ENCODE data around the gene ARL14EP. TPM values are rescaled to one million over a fixed set of nuclear protein-coding genes. Genes with fewer than 3 reads are reported as not detected.

Gene ARL14EP
- total RNA-seq, 1 donor from 2014 or later, result 29.2 TPM

DNA sequence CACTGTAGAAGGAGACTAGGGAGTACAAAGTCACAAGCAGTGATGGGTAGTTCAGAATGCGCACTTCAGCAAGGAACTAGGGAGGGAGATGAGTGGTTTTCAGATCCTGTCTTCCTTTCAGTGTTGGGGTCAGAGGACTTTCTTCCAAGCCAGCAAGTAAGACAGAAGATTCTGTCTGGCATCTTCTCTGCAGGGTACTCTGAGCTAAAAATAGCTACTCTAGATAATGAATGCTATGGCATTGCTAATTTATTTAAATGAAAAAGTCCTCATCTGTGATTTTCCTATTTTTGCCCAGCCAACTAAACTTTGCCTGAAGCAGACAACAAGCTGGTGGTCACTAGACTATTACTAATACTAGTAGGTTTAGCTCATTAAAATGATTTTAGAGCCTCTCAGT, 18.3 kb upstream of the ARL14EP start:
- Mint-ChIP-seq H3K27ac (no peak overlapping the region), H3K4me3 (ENCODE audit: low read depth) (no peak overlapping the region), H3K36me3 (ENCODE audit: insufficient read depth) (no peaks in the 10 kb centered on the region), H3K27me3 (no peaks in the 10 kb centered on the region), H3K4me1 (ENCODE audit: low read depth) (peaks cover 5% of the 10 kb centered on the region), H3K9me3 (ENCODE audit: low read depth) (peaks cover 2% of the 10 kb centered on the region)
- TF ChIP-seq, protein P1, sequence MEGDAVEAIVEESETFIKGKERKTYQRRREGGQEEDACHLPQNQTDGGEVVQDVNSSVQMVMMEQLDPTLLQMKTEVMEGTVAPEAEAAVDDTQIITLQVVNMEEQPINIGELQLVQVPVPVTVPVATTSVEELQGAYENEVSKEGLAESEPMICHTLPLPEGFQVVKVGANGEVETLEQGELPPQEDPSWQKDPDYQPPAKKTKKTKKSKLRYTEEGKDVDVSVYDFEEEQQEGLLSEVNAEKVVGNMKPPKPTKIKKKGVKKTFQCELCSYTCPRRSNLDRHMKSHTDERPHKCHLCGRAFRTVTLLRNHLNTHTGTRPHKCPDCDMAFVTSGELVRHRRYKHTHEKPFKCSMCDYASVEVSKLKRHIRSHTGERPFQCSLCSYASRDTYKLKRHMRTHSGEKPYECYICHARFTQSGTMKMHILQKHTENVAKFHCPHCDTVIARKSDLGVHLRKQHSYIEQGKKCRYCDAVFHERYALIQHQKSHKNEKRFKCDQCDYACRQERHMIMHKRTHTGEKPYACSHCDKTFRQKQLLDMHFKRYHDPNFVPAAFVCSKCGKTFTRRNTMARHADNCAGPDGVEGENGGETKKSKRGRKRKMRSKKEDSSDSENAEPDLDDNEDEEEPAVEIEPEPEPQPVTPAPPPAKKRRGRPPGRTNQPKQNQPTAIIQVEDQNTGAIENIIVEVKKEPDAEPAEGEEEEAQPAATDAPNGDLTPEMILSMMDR (IDR thresholded peaks at IDR 0.05; ENCODE audit: unreplicated experiment), result no peak
- DNase-seq (ENCODE audit: low spot score, unreplicated experiment), result no peak

DNA sequence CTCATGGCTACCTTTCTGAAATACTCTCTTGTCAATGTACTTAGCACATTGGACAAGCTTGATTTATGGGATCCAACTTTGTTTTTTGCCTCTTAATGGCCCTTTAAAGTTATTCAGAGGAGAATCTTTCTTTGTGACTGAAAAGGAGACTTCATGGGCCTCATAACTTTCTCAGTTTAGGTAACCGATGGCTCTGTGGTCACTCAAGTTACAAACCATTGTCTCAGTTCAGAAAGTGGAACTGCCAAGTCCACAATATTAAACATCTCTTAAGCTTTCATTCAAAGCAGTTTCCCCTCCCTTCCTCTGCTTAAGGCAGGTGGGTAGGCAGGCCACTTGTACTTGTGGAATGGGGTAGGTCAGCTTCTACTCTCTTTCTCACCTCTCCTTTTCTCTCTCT, 12.3 kb upstream of the ARL14EP start:
- DNase-seq (ENCODE audit: low spot score, unreplicated experiment), result no peak
- peaks cover 5% of the 10 kb centered on the region for H3K9me3 Mint-ChIP-seq (ENCODE audit: low read depth)
- TF ChIP-seq, protein P1 (IDR thresholded peaks at IDR 0.05; ENCODE audit: unreplicated experiment), result no peak
- no peak overlapping the region for H3K27ac Mint-ChIP-seq
- no peak overlapping the region for H3K4me3 Mint-ChIP-seq (ENCODE audit: low read depth)
- H3K4me1 Mint-ChIP-seq (ENCODE audit: low read depth), result no peaks in the 10 kb centered on the region
- no peaks in the 10 kb centered on the region for H3K36me3 Mint-ChIP-seq (ENCODE audit: insufficient read depth)
- H3K27me3 Mint-ChIP-seq, result no peaks in the 10 kb centered on the region

DNA sequence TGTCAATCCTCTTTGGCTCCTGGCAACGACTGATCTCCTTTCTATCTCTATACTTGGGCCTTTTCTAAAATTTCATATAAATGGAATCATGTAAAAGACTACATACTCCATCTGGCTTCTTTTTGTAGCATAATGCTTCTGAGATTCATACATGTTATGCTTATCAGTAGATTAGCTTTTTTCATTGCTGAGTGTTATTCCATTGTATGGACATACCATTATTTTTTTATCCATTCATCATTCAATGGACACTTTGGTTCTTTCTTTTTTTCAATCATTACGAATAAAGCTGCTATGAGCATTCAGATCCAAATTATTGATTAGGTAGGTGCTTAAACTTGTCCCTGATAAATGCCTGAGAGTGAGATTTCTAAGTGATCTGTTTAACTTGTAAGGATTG, 11.7 kb upstream of the ARL14EP start:
- Mint-ChIP-seq H3K36me3 (ENCODE audit: insufficient read depth) (no peaks in the 10 kb centered on the region), H3K9me3 (ENCODE audit: low read depth) (peaks cover 5% of the 10 kb centered on the region), H3K27me3 (no peaks in the 10 kb centered on the region), H3K4me1 (ENCODE audit: low read depth) (no peaks in the 10 kb centered on the region), H3K4me3 (ENCODE audit: low read depth) (no peak overlapping the region), H3K27ac (no peak overlapping the region)
- TF ChIP-seq, protein P1 (IDR thresholded peaks at IDR 0.05; ENCODE audit: unreplicated experiment), result no peak
- no peak for DNase-seq (ENCODE audit: low spot score, unreplicated experiment)

DNA sequence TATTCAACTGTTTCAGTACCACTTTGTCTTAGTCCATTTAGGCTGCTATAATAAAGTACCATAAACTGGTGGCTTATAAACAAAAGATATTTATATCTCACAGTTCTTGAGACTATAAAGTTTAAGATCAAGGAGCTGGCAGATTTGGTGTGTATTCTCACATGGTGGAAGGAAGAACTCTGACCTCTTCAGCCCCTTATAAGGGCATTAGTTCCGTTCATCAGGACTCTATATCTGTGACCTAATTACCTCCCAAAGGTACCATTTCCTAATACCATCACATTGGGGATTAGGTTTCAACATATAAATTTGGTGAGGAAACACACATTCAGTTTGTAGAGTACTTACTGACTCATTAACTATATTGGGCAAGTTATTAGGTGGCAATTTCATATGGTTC, 10.7 kb upstream of the ARL14EP start:
- Mint-ChIP-seq H3K4me3 (ENCODE audit: low read depth) (no peak overlapping the region), H3K36me3 (ENCODE audit: insufficient read depth) (no peaks in the 10 kb centered on the region), H3K27me3 (peaks cover 3% of the 10 kb centered on the region), H3K9me3 (ENCODE audit: low read depth) (peaks cover 5% of the 10 kb centered on the region), H3K27ac (no peak overlapping the region), H3K4me1 (ENCODE audit: low read depth) (no peaks in the 10 kb centered on the region)
- no peak for DNase-seq (ENCODE audit: low spot score, unreplicated experiment)
- TF ChIP-seq, protein P1 (IDR thresholded peaks at IDR 0.05; ENCODE audit: unreplicated experiment), result no peak

DNA sequence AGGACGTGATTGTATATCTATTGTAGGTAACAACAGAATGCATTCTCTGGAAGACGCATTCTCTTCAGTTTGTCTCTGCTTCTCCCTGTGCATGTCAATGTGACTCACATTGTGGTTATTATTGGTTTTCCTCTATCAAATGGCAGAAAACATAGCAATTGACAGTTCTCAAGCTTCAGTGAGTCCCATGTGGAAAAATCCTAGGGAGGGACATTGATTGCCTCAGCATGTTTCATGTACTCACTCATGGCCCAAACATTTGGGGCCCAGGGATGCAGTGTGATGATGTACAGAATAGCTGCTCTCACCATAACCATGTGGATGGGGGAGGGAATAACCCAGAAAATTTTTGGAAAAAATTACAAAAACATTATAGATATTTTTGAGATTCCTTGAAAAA, 9.3 kb upstream of the ARL14EP start:
- no peaks in the 10 kb centered on the region for H3K4me1 Mint-ChIP-seq (ENCODE audit: low read depth)
- H3K36me3 Mint-ChIP-seq (ENCODE audit: insufficient read depth), result no peaks in the 10 kb centered on the region
- TF ChIP-seq, protein P1 (IDR thresholded peaks at IDR 0.05; ENCODE audit: unreplicated experiment), result no peak
- no peak overlapping the region for H3K4me3 Mint-ChIP-seq (ENCODE audit: low read depth)
- H3K27me3 Mint-ChIP-seq, result peaks cover 6% of the 10 kb centered on the region
- H3K9me3 Mint-ChIP-seq (ENCODE audit: low read depth), result peaks cover 5% of the 10 kb centered on the region
- DNase-seq (ENCODE audit: low spot score, unreplicated experiment), result no peak
- H3K27ac Mint-ChIP-seq, result no peak overlapping the region

All from progenitor cell of endocrine pancreas (in vitro differentiated cells).